HepG2 (cell line): ENCODE data around the gene FGF21. TPM values are rescaled to one million over a fixed set of nuclear protein-coding genes. Genes with fewer than 3 reads are reported as not detected.
A peak's percentile ranks its signal among the peaks of the same experiment; 100 is the strongest.

Experiments
- ATF5 ChIP-seq: sonication (generic); formaldehyde crosslinking; IDR thresholded peaks from 2 replicates; pipeline ENCODE4 v1.4.0; 2020; ENCODE audit warnings: mild to moderate bottlenecking, low read depth, missing genetic modification reagents
- ATM ChIP-seq: fragments of 450-650 bp; IDR thresholded peaks from 2 replicates; pipeline ENCODE4 v1.7.1; 2017; ENCODE audit warnings: mild to moderate bottlenecking, borderline replicate concordance
- BORCS8-MEF2B ChIP-seq: sonication (generic); formaldehyde crosslinking; IDR thresholded peaks from 2 replicates; pipeline ENCODE4 v1.8.0; 2022; ENCODE audit warnings: mild to moderate bottlenecking, missing genetic modification reagents
- EHMT2 ChIP-seq: fragments of 200-600 bp; sonication (generic); IDR thresholded peaks from 2 replicates; pipeline ENCODE4 v1.7.0; 2017; ENCODE audit warnings: antibody characterized with exemption, low read depth, low read length, borderline replicate concordance
- ELF3 ChIP-seq: IDR thresholded peaks from 2 replicates; pipeline ENCODE4 v1.6.1; 2016; ENCODE audit warnings: missing genetic modification reagents, missing compliant biosample characterization
- ESRRA ChIP-seq: sonication (generic); formaldehyde crosslinking; IDR thresholded peaks from 2 replicates; pipeline ENCODE4 v1.5.1; 2020; ENCODE audit warnings: mild to moderate bottlenecking, low read depth, missing genetic modification reagents
- FOSL2 ChIP-seq: sonication (generic); formaldehyde crosslinking; IDR thresholded peaks from 2 replicates; pipeline ENCODE4 v1.4.0; 2020; ENCODE audit warnings: missing genetic modification reagents
- GABPB1 ChIP-seq: IDR thresholded peaks from 2 replicates; pipeline ENCODE4 v1.6.1; 2016; ENCODE audit warnings: mild to moderate bottlenecking, missing genetic modification reagents, moderate library complexity, missing compliant biosample characterization
- HNRNPLL ChIP-seq: fragments of 200-400 bp; formaldehyde crosslinking; IDR thresholded peaks from 2 replicates; pipeline ENCODE4 v1.6.1; 2017; ENCODE audit warnings: mild to moderate bottlenecking, low read depth, low read length; ENCODE audit not compliant: poor library complexity, severe bottlenecking
- IRF2 ChIP-seq: IDR thresholded peaks from 2 replicates; pipeline ENCODE4 v1.6.1; 2018; ENCODE audit warnings: missing genetic modification reagents, missing compliant biosample characterization
- MAX ChIP-seq: IDR thresholded peaks from 2 replicates; pipeline ENCODE4 v1.6.1; 2012; ENCODE audit warnings: inconsistent platforms
- MED8 ChIP-seq: sonication (generic); formaldehyde crosslinking; IDR thresholded peaks from 2 replicates; pipeline ENCODE4 v1.8.1; 2023; ENCODE audit warnings: mild to moderate bottlenecking, missing genetic modification reagents; ENCODE audit not compliant: insufficient replicate concordance
- MXI1 ChIP-seq: IDR thresholded peaks from 3 replicates; pipeline ENCODE4 v1.6.1; 2012; ENCODE audit warnings: low read depth, low read length, inconsistent platforms, borderline replicate concordance
- STAT5B ChIP-seq: sonication (generic); formaldehyde crosslinking; IDR thresholded peaks from 2 replicates; pipeline ENCODE4 v1.4.0; 2020; ENCODE audit warnings: missing genetic modification reagents
- ZBTB2 ChIP-seq: sonication (generic); formaldehyde crosslinking; IDR thresholded peaks from 2 replicates; pipeline ENCODE4 v1.8.0; 2022; ENCODE audit warnings: low read depth, missing genetic modification reagents
- ZFX ChIP-seq: sonication (generic); formaldehyde crosslinking; IDR thresholded peaks from 2 replicates; pipeline ENCODE4 v1.4.0; 2020; ENCODE audit warnings: mild to moderate bottlenecking, low read depth, missing genetic modification reagents, moderate library complexity
- ZNF10 ChIP-seq: sonication (generic); formaldehyde crosslinking; IDR thresholded peaks from 2 replicates; pipeline ENCODE4 v1.4.0; 2020; ENCODE audit warnings: mild to moderate bottlenecking, low read depth, missing genetic modification reagents, borderline replicate concordance
- ZNF317 ChIP-seq: sonication (generic); formaldehyde crosslinking; IDR thresholded peaks from 2 replicates; pipeline ENCODE4 v1.5.0; 2020; ENCODE audit warnings: mild to moderate bottlenecking, missing genetic modification reagents
- ZNF333 ChIP-seq: sonication (generic); formaldehyde crosslinking; IDR thresholded peaks from 2 replicates; pipeline ENCODE4 v1.4.0; 2020; ENCODE audit warnings: mild to moderate bottlenecking, missing genetic modification reagents, borderline replicate concordance
- ZNF350 ChIP-seq: sonication (generic); formaldehyde crosslinking; IDR thresholded peaks from 2 replicates; pipeline ENCODE4 v1.4.0; 2020; ENCODE audit warnings: mild to moderate bottlenecking, low read depth, missing genetic modification reagents, borderline replicate concordance
- ZNF44 ChIP-seq: sonication (generic); formaldehyde crosslinking; IDR thresholded peaks from 2 replicates; pipeline ENCODE4 v1.5.1; 2020; ENCODE audit warnings: mild to moderate bottlenecking, missing genetic modification reagents
- ZNF550 ChIP-seq: sonication (generic); formaldehyde crosslinking; IDR thresholded peaks from 2 replicates; pipeline ENCODE4 v1.4.0; 2020; ENCODE audit warnings: mild to moderate bottlenecking, missing genetic modification reagents, borderline replicate concordance
- ZNF598 ChIP-seq: sonication (generic); formaldehyde crosslinking; IDR thresholded peaks from 2 replicates; pipeline ENCODE4 v1.5.1; 2020; ENCODE audit warnings: mild to moderate bottlenecking, missing genetic modification reagents, borderline replicate concordance
- ZNF770 ChIP-seq: sonication (generic); formaldehyde crosslinking; IDR thresholded peaks from 2 replicates; pipeline ENCODE4 v1.5.0; 2020; ENCODE audit warnings: mild to moderate bottlenecking, missing genetic modification reagents
- ZNF879 ChIP-seq: sonication (generic); formaldehyde crosslinking; IDR thresholded peaks from 2 replicates; pipeline ENCODE4 v1.8.1; 2023; ENCODE audit warnings: missing genetic modification reagents
- ZNF883 ChIP-seq: sonication (generic); formaldehyde crosslinking; IDR thresholded peaks from 2 replicates; pipeline ENCODE4 v1.5.1; 2020; ENCODE audit warnings: mild to moderate bottlenecking, missing genetic modification reagents; ENCODE audit errors: not compliant biosample characterization
- polyA plus RNA-seq, 8 experiments: library from polyadenylated mRNA; depleted of rRNA in 3 of 8; stranded (reverse) in 7 of 8; unstranded in 1 of 8; fragments of >200 nt; fragmentation: Illumina TruSeq in 4 of 8; extraction: Trizol in 4 of 8; gene quantifications; 2 replicates each; pipeline versions ENCODE4 v1.2.1 to v1.2.3, GENCODE V29; 2011 to 2016; ENCODE audit warnings: low read depth in 4 of 8, missing spikeins in 1 of 8, mixed read lengths in 1 of 8; ENCODE audit not compliant: insufficient read depth in 1 of 8
- total RNA-seq, 5 experiments: library from RNA; depleted of rRNA; stranded (reverse); fragments of >200 nt; fragmentation: Illumina TruSeq; extraction: Trizol; gene quantifications; 2 replicates each; pipeline ENCODE4 v1.2.3, GENCODE V29; 2016; ENCODE audit warnings: low read depth in 1 of 5

The FGF21 gene
- total and polyA plus RNA-seq, 2 of the 13 experiments (the other 11 are each of a cell fraction or from before 2014, with no cell fraction given), result 0.17 TPM; not detected in 1

GRCh38 chr19:48720613-48721296 is 34.6 kb upstream of the FGF21 start (continued):
- TF ChIP-seq ZBTB2 (CRISPR knock-in tag), result no peak
- peak; percentile 81; the same call in 1 of the 2 replicates for TF ChIP-seq BORCS8-MEF2B (CRISPR knock-in tag)
- TF ChIP-seq MED8, result no peak
- 0 out of 2 replicates have a peak, but pooled peaks have one; percentile 16 for TF ChIP-seq ELF3 (CRISPR knock-in tag)
- no peak for TF ChIP-seq MAX
- TF ChIP-seq ZNF350 (CRISPR knock-in tag), result peak; percentile 54; the same call in 1 of the 2 replicates
- TF ChIP-seq HNRNPLL, result peak; percentile 99
- TF ChIP-seq ZNF44 (CRISPR knock-in tag), result 0 out of 2 replicates have a peak, but pooled peaks have one; percentile 81
- no peak for TF ChIP-seq ZNF879
- no peak for TF ChIP-seq ZNF333 (CRISPR knock-in tag)
- TF ChIP-seq ATF5 (CRISPR knock-in tag), result no peak
- TF ChIP-seq ZNF10 (CRISPR knock-in tag), result no peak
- no peak for TF ChIP-seq ATM
- TF ChIP-seq IRF2 (CRISPR knock-in tag), result peak; percentile 72; the same call in 1 of the 2 replicates
- TF ChIP-seq EHMT2, result no peak
- TF ChIP-seq ZNF598, result 0 out of 2 replicates have a peak, but pooled peaks have one; percentile 60
- TF ChIP-seq ESRRA (CRISPR knock-in tag), result no peak
- TF ChIP-seq ZNF770 (CRISPR knock-in tag), result 0 out of 2 replicates have a peak, but pooled peaks have one; percentile 32
- TF ChIP-seq ZNF550, result no peak
- TF ChIP-seq ZNF317, result no peak
- peak; percentile 59; the same call in 1 of the 2 replicates for TF ChIP-seq ZFX (CRISPR knock-in tag)
- peak; percentile 80 for TF ChIP-seq GABPB1 (CRISPR knock-in tag)
- TF ChIP-seq STAT5B (CRISPR knock-in tag), result no peak
- peak; percentile 5; the same call in 1 of the 2 replicates for TF ChIP-seq FOSL2
- TF ChIP-seq ZNF883 (CRISPR knock-in tag), result no peak
- peak; percentile 87; the same call in 2 of the 3 replicates for TF ChIP-seq MXI1
